ENCODE results near the gene MRRF.

The MRRF gene

DNA sequence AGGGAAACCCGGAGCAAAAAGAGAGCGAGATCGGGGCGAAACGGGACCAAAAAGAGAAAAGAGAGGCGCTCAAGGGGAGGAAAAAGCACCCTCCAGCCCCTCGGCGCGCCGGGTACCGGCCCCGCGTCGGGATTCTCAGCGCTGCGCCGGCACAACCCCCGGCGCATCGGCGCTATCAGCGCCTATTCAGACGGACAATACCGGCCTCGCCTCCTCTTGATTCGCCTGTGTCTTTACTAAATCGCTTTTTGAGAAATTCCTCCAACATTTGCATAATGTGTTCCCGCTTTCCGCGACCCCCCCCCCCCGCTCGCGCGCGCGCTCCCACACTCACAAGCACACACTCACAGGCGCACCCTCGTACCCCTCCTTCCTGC is 36.5 kb upstream of the MRRF start:
- ChIA-PET POLR2A (interaction anchor here (1.0 kb wide), 1 partner anchor 37 kb away, joined by 3 read pairs; the partner anchor contains the start of genes MRRF and RBM18), CTCF (no interaction called here)
- peaks cover 0 to 30% (median 11%) of the 10 kb centered on the region in 4 experiments for H3K4me1 ChIP-seq (ENCODE audit: control extremely low read depth in 1 of 4, control insufficient read depth in 4 of 4, insufficient read depth in 4 of 4, low read length in 3 of 4)
- no peak for DNase-seq
- peaks cover 0 to 9% (median 0%) of the 10 kb centered on the region in 5 experiments for H3K9me3 ChIP-seq (ENCODE audit: control extremely low read depth in 1 of 5, control insufficient read depth in 4 of 5, insufficient read depth in 2 of 5, low read depth in 1 of 5, low read length in 4 of 5)
- WGBS (ENCODE audit: insufficient coverage), result under 1% methylated on average over 25 of the region's 38 CpGs
- H3K4me3 ChIP-seq (ENCODE audit: control insufficient read depth in 1 of 7, extremely low read depth in 1 of 7, insufficient read depth in 4 of 7, low read depth in 2 of 7, low read length in 6 of 7), result peak overlapping the region; percentile 20 to 71 (median 61)
- peaks cover 0 to 84% (median 9%) of the 10 kb centered on the region in 5 experiments for H3K27me3 ChIP-seq (replicated peaks in 2 of 5; ENCODE audit: control insufficient read depth in 4 of 5, insufficient read depth in 5 of 5, low read length in 4 of 5)
- H3K27ac ChIP-seq (ENCODE audit: insufficient read depth in 1 of 2, low read depth in 1 of 2, low read length in 2 of 2, poor library complexity in 1 of 2, severe bottlenecking in 2 of 2), result no peak overlapping the region
- peaks cover 0 to 19% (median 0%) of the 10 kb centered on the region in 4 experiments for H3K36me3 ChIP-seq (ENCODE audit: control insufficient read depth in 4 of 4, insufficient read depth in 4 of 4, low read length in 3 of 4)

DNA sequence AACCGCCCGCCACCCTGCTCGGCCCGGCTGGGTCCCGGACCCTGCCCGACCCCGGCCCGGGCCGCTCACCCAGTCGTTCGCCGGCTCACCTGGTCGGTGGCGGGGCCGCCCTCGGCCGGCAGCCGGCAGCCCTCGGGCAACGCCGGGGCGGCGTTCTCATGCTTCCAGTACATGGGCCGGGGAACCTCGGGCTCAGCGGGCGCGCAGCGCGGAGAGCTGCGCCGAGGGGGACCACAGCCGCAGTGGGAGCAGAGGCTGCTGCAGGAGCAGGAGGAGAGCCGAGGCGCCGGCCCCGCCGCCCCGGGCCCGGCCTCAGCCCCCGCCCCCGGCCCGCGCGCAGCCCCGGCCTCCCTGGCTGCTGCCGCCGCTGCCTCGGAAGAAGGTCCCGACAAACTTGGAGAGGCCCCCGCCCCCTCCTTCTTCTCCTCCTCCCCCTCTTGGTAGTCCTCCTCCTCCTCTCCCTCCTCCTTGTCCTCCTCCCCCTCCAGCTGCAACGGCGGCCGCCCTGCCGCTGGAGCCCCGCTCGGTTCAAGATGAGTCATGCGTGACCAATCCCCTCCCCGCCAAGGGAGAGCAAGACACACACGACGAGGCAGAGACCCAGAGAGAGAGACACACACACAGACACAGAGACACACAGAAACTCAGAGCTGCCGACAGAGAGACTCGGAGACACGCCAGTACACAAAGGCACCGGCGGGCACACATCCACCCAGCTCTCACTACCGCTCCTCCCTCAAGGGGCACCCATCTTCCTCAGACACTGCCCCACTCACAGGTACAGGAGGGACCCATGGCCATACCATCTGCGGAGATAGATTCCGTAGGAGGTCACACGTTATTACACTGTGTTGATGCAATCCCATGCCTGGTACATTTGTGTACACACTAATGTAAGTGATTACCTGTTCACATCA is 35.9 kb upstream of the MRRF start, which contains the start of gene LHX6:
Gene LHX6, minus strand, starts transcription at position 390 of the 917 bp plus-strand sequence. Its CDS starts 217 bp downstream, at position 173.
- 21% methylated on average over 42 of the region's 70 CpGs for WGBS (ENCODE audit: insufficient coverage)
- POLR2A ChIA-PET, result interaction anchor here (1.0 kb wide), 1 partner anchor 36 kb away, joined by 3 read pairs; the partner anchor contains the start of genes MRRF and RBM18

DNA sequence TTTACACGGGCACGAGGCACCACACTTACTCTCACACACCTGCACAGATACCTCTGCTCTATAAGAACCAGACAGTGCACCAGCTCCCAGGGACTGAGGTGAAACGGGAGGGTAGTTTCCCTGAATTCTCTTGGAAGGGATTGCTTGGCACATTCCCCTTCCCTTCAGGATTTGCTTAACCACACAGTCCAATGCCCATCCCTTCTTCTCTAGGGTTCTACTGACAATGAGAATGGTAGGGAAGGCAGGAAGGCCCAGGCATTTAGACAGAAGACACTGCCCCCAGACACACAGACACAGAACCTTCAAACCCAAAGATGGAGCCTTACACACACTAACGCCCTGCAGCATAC is 35.2 kb upstream of the MRRF start:
- H3K27ac ChIP-seq (ENCODE audit: insufficient read depth in 1 of 2, low read depth in 1 of 2, low read length in 2 of 2, poor library complexity in 1 of 2, severe bottlenecking in 2 of 2), result no peak overlapping the region
- 100% methylated on average over 2 of the region's 4 CpGs for WGBS (ENCODE audit: insufficient coverage)
- ChIA-PET CTCF (interaction anchor here (1.2 to 2.5 kb wide), 2 partner anchors 17 to 121 kb away, joined by 3 to 6 read pairs; no protein-coding TSS in a partner anchor), POLR2A (no interaction called here)
- peaks cover 0 to 15% (median 0%) of the 10 kb centered on the region in 4 experiments for H3K36me3 ChIP-seq (ENCODE audit: control insufficient read depth in 4 of 4, insufficient read depth in 4 of 4, low read length in 3 of 4)
- no peak overlapping the region for H3K4me3 ChIP-seq (ENCODE audit: control insufficient read depth in 1 of 7, extremely low read depth in 1 of 7, insufficient read depth in 4 of 7, low read depth in 2 of 7, low read length in 6 of 7)
- H3K9me3 ChIP-seq (ENCODE audit: control extremely low read depth in 1 of 5, control insufficient read depth in 4 of 5, insufficient read depth in 2 of 5, low read depth in 1 of 5, low read length in 4 of 5), result peaks cover 0 to 9% (median 0%) of the 10 kb centered on the region in 5 experiments
- H3K27me3 ChIP-seq (replicated peaks in 2 of 5; ENCODE audit: control insufficient read depth in 4 of 5, insufficient read depth in 5 of 5, low read length in 4 of 5), result peaks cover 0 to 75% (median 9%) of the 10 kb centered on the region in 5 experiments
- no peak for DNase-seq
- H3K4me1 ChIP-seq (ENCODE audit: control extremely low read depth in 1 of 4, control insufficient read depth in 4 of 4, insufficient read depth in 4 of 4, low read length in 3 of 4), result peaks cover 0 to 30% (median 11%) of the 10 kb centered on the region in 4 experiments

More for the DNA sequence above, 35.9 kb upstream of the MRRF start, which contains the start of gene LHX6:
- H3K36me3 ChIP-seq (ENCODE audit: control insufficient read depth in 4 of 4, insufficient read depth in 4 of 4, low read length in 3 of 4), result peaks cover 0 to 19% (median 0%) of the 10 kb centered on the region in 4 experiments
- H3K27me3 ChIP-seq (replicated peaks in 2 of 5; ENCODE audit: control insufficient read depth in 4 of 5, insufficient read depth in 5 of 5, low read length in 4 of 5), result peaks cover 0 to 79% (median 9%) of the 10 kb centered on the region in 5 experiments
- CTCF ChIA-PET, result interaction anchor here (1.2 kb wide), 1 partner anchor 17 kb away, joined by 3 read pairs; no protein-coding TSS in a partner anchor
- DNase-seq, result peak in 2 of 3 donors; percentile 68 to 81
- peaks cover 0 to 9% (median 0%) of the 10 kb centered on the region in 5 experiments for H3K9me3 ChIP-seq (ENCODE audit: control extremely low read depth in 1 of 5, control insufficient read depth in 4 of 5, insufficient read depth in 2 of 5, low read depth in 1 of 5, low read length in 4 of 5)
- H3K4me1 ChIP-seq (ENCODE audit: control extremely low read depth in 1 of 4, control insufficient read depth in 4 of 4, insufficient read depth in 4 of 4, low read length in 3 of 4), result peaks cover 0 to 30% (median 11%) of the 10 kb centered on the region in 4 experiments
- H3K27ac ChIP-seq (ENCODE audit: insufficient read depth in 1 of 2, low read depth in 1 of 2, low read length in 2 of 2, poor library complexity in 1 of 2, severe bottlenecking in 2 of 2), result no peak within 1 kb of the TSS
- H3K4me3 ChIP-seq (ENCODE audit: control insufficient read depth in 1 of 7, extremely low read depth in 1 of 7, insufficient read depth in 4 of 7, low read depth in 2 of 7, low read length in 6 of 7), result peak within 1 kb of the TSS; percentile 20 to 71 (median 61)

DNA sequence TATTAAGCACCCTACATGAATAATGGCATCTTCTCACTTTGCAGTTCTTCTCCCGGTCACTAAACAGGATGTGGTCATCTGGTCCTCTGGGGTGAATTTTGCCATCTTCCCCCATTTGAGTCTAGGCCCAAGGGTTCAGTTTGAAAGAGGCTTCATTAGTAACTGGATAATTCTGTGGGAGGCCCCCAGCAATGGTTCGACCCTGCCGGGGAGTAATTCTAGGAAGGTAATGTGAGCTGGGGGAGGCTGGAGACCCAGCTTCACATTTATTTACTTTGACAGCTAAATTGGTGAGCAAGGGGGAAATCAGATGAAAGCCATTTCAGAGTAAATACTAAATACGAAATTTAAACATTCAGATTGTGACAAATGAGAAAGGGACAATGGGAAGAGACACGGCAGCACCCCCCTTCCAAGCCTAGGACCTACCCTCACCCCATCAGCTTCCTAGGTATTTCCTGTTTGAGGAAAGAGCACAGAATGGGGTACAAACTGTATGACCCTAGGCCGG is 31.8 kb upstream of the MRRF start:
- ChIA-PET POLR2A (no interaction called here), CTCF (no interaction called here)
- H3K27me3 ChIP-seq (replicated peaks in 2 of 5; ENCODE audit: control insufficient read depth in 4 of 5, insufficient read depth in 5 of 5, low read length in 4 of 5), result peaks cover 0 to 44% (median 9%) of the 10 kb centered on the region in 5 experiments
- DNase-seq, result no peak
- peaks cover 0 to 3% (median 0%) of the 10 kb centered on the region in 4 experiments for H3K36me3 ChIP-seq (ENCODE audit: control insufficient read depth in 4 of 4, insufficient read depth in 4 of 4, low read length in 3 of 4)
- H3K4me3 ChIP-seq (ENCODE audit: control insufficient read depth in 1 of 7, extremely low read depth in 1 of 7, insufficient read depth in 4 of 7, low read depth in 2 of 7, low read length in 6 of 7), result no peak overlapping the region
- H3K4me1 ChIP-seq (ENCODE audit: control extremely low read depth in 1 of 4, control insufficient read depth in 4 of 4, insufficient read depth in 4 of 4, low read length in 3 of 4), result peaks cover 0 to 13% (median 7%) of the 10 kb centered on the region in 4 experiments
- peaks cover 0 to 3% (median 0%) of the 10 kb centered on the region in 5 experiments for H3K9me3 ChIP-seq (ENCODE audit: control extremely low read depth in 1 of 5, control insufficient read depth in 4 of 5, insufficient read depth in 2 of 5, low read depth in 1 of 5, low read length in 4 of 5)
- 89% methylated on average over 6 of the region's 6 CpGs for WGBS (ENCODE audit: insufficient coverage)
- no peak overlapping the region for H3K27ac ChIP-seq (ENCODE audit: insufficient read depth in 1 of 2, low read depth in 1 of 2, low read length in 2 of 2, poor library complexity in 1 of 2, severe bottlenecking in 2 of 2)

DNA sequence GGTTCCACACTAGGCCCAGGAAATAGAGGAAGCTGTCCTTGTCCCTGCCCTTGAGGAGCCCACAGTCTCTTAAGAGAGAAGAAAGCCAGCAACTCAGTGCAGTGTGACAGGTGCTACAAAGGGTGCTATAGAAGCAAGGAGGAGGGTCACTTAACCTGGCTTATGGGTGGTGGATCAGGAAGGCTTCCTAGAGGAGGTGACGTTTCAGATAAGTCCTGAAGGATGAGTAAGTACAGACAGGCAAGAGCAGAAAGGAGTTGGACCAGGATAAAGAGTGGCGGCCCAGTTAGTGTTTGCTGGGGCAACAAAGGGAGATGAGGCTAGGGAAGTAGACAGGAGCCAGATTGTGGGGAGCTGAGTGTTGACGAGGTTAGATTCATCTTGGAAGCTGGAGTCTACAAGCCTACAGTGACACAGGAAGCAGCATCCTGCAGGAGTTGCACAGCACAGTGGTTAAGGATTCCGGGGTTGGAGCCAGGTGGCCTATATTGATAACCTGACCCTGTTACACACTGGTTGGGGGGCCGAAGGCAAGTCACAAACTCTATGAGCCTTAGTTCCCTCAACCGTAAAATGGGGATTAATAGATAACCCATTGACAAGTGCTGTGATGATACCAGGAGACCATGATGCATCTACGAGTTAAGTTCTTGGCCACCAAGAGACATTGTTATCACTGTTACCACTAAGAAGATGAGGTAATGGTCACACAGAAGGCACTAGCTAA is 30.5 kb upstream of the MRRF start:
- no peak for DNase-seq
- Histone ChIP-seq H3K4me1 (ENCODE audit: control extremely low read depth in 1 of 4, control insufficient read depth in 4 of 4, insufficient read depth in 4 of 4, low read length in 3 of 4) (peaks cover 0 to 1% (median 0%) of the 10 kb centered on the region in 4 experiments), H3K36me3 (ENCODE audit: control insufficient read depth in 4 of 4, insufficient read depth in 4 of 4, low read length in 3 of 4) (peaks cover 0 to 8% (median under 1%) of the 10 kb centered on the region in 4 experiments), H3K27me3 (replicated peaks in 2 of 5; ENCODE audit: control insufficient read depth in 4 of 5, insufficient read depth in 5 of 5, low read length in 4 of 5) (peaks cover 0 to 33% (median 9%) of the 10 kb centered on the region in 5 experiments), H3K9me3 (ENCODE audit: control extremely low read depth in 1 of 5, control insufficient read depth in 4 of 5, insufficient read depth in 2 of 5, low read depth in 1 of 5, low read length in 4 of 5) (peaks cover 0 to 2% (median 0%) of the 10 kb centered on the region in 5 experiments), H3K27ac (ENCODE audit: insufficient read depth in 1 of 2, low read depth in 1 of 2, low read length in 2 of 2, poor library complexity in 1 of 2, severe bottlenecking in 2 of 2) (no peak overlapping the region), H3K4me3 (ENCODE audit: control insufficient read depth in 1 of 7, extremely low read depth in 1 of 7, insufficient read depth in 4 of 7, low read depth in 2 of 7, low read length in 6 of 7) (no peak overlapping the region)
- CTCF ChIA-PET, result interaction anchor here (1.6 kb wide), 1 partner anchor 9 kb away, joined by 3 read pairs; no protein-coding TSS in a partner anchor
- 95% methylated on average over 6 of the region's 7 CpGs for WGBS (ENCODE audit: insufficient coverage)
- POLR2A ChIA-PET, result no interaction called here

DNA sequence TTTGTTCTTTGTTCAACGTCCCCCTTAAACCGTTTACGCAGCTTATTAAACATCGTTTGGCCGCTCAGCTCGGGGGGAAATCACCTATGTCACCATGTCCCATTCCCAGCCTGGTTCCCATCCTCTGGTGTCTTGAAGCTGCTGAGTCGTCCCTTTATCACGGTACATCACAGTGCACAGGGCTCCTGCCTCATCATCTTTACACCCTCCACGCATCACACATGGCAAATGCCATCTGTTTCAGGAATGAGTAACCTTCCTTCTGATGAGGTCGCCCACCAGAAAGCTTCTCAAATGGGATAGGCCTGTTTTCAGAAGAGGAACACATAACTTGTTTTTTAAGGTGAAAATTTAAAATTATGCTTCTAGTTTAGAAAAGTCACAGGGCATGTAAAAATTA is 28.0 kb upstream of the MRRF start:
- DNase-seq, result no peak
- H3K4me1 ChIP-seq (ENCODE audit: control extremely low read depth in 1 of 4, control insufficient read depth in 4 of 4, insufficient read depth in 4 of 4, low read length in 3 of 4), result no peaks in the 10 kb centered on the region
- H3K9me3 ChIP-seq (ENCODE audit: control extremely low read depth in 1 of 5, control insufficient read depth in 4 of 5, insufficient read depth in 2 of 5, low read depth in 1 of 5, low read length in 4 of 5), result no peaks in the 10 kb centered on the region
- H3K4me3 ChIP-seq (ENCODE audit: control insufficient read depth in 1 of 7, extremely low read depth in 1 of 7, insufficient read depth in 4 of 7, low read depth in 2 of 7, low read length in 6 of 7), result no peak overlapping the region
- WGBS (ENCODE audit: insufficient coverage), result 95% methylated on average over 10 of the region's 10 CpGs
- ChIA-PET CTCF (interaction anchor here (1.6 kb wide), 1 partner anchor 13 kb away, joined by 3 read pairs; no protein-coding TSS in a partner anchor), POLR2A (no interaction called here)
- H3K27me3 ChIP-seq (replicated peaks in 2 of 5; ENCODE audit: control insufficient read depth in 4 of 5, insufficient read depth in 5 of 5, low read length in 4 of 5), result peaks cover 0 to 8% (median 0%) of the 10 kb centered on the region in 5 experiments
- no peak overlapping the region for H3K27ac ChIP-seq (ENCODE audit: insufficient read depth in 1 of 2, low read depth in 1 of 2, low read length in 2 of 2, poor library complexity in 1 of 2, severe bottlenecking in 2 of 2)
- peaks cover 7 to 26% (median 11%) of the 10 kb centered on the region in 4 experiments for H3K36me3 ChIP-seq (ENCODE audit: control insufficient read depth in 4 of 4, insufficient read depth in 4 of 4, low read length in 3 of 4)
